HepG2 (cell line): ENCODE data around the gene PLEKHH3. TPM values are rescaled to one million over a fixed set of nuclear protein-coding genes. Genes with fewer than 3 reads are reported as not detected.

Experiments
- NFYC ChIP-seq: IDR thresholded peaks from 2 replicates; pipeline ENCODE4 v1.6.1; 2016; ENCODE audit warnings: missing genetic modification reagents, missing compliant biosample characterization
- SMAD9 ChIP-seq: sonication (generic); formaldehyde crosslinking; IDR thresholded peaks from 2 replicates; pipeline ENCODE4 v1.5.1; 2020; ENCODE audit warnings: mild to moderate bottlenecking, missing genetic modification reagents
- USF2 ChIP-seq, 2 experiments: sonication (generic) in 1 of 2; formaldehyde crosslinking in 1 of 2; IDR thresholded peaks; 2 replicates each; pipeline versions ENCODE4 v1.5.1 to v1.6.1; 2011 to 2020; ENCODE audit warnings: borderline replicate concordance in 1 of 2, low read depth in 1 of 2, low read length in 1 of 2, mild to moderate bottlenecking in 1 of 2, missing genetic modification reagents in 1 of 2, moderate library complexity in 1 of 2
- ZNF280D ChIP-seq: sonication (generic); formaldehyde crosslinking; IDR thresholded peaks from 2 replicates; pipeline ENCODE4 v1.5.1; 2020; ENCODE audit warnings: mild to moderate bottlenecking, missing genetic modification reagents
- ZNF292 ChIP-seq: sonication (generic); formaldehyde crosslinking; IDR thresholded peaks from 2 replicates; pipeline ENCODE4 v1.8.1; 2022; ENCODE audit warnings: mild to moderate bottlenecking, low read depth, missing genetic modification reagents, borderline replicate concordance
- ZNF784 ChIP-seq: sonication (generic); formaldehyde crosslinking; IDR thresholded peaks from 2 replicates; pipeline ENCODE4 v1.5.1; 2020; ENCODE audit warnings: missing genetic modification reagents, mild to moderate bottlenecking, borderline replicate concordance
- polyA plus RNA-seq, 8 experiments: library from polyadenylated mRNA; depleted of rRNA in 3 of 8; stranded (reverse) in 7 of 8; unstranded in 1 of 8; fragments of >200 nt; fragmentation: Illumina TruSeq in 4 of 8; extraction: Trizol in 4 of 8; gene quantifications; 2 replicates each; pipeline versions ENCODE4 v1.2.1 to v1.2.3, GENCODE V29; 2011 to 2016; ENCODE audit warnings: low read depth in 4 of 8, missing spikeins in 1 of 8, mixed read lengths in 1 of 8; ENCODE audit not compliant: insufficient read depth in 1 of 8
- total RNA-seq, 5 experiments: library from RNA; depleted of rRNA; stranded (reverse); fragments of >200 nt; fragmentation: Illumina TruSeq; extraction: Trizol; gene quantifications; 2 replicates each; pipeline ENCODE4 v1.2.3, GENCODE V29; 2016; ENCODE audit warnings: low read depth in 1 of 5

The PLEKHH3 gene
- total and polyA plus RNA-seq, 2 of the 13 experiments (the other 11 are each of a cell fraction or from before 2014, with no cell fraction given) = 6.0 to 19.9 TPM

DNA sequence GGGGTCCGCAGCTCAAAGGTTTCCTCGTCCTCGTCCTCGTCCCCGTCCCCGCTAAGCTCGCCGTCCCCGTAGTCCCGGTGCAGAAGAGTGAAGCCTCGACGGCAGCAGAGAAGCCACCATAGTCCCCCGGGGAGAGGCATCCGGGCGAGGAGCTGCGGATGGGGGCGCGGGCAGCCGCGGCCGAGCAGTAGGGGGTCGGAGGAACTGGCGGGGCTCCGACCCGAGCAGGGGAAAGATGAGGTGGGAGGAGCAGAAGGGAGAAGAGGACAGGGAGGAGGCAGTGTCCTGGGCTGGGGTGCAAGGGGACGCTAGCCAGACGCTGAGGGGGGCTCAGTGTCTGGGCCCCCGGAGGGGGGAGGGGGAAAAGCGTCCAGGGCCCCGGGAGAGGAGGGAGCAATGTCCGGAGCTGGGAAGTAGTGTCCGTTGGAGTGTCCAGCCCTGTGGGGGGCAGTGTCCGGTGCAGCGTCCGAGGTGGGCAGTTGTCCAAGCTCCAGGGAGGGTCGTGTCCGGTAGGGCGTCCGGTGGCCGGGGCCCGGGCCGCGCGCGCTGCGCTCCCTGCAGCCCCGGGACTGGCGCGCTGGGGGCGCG, at the start of gene PLEKHH3 (continued):
- TF ChIP-seq ZNF292 (CRISPR knock-in tag) (peak; percentile 45; the same call in 1 of the 2 replicates), SMAD9 (CRISPR knock-in tag) (0 out of 2 replicates have a peak, but pooled peaks have one; percentile 50), ZNF784 (peak; percentile 76; the same call in 1 of the 2 replicates), USF2 (IDR thresholded peaks at IDR 0.05; ENCODE audit: low read depth, low read length) (no peak), USF2 (CRISPR knock-in tag; IDR thresholded peaks at IDR 0.05; ENCODE audit: borderline replicate concordance) (no peak), NFYC (CRISPR knock-in tag) (no peak), ZNF280D (CRISPR knock-in tag) (no peak)
- TF ChIP-seq, all 625 proteins: peak for 172
